Measurements from ENCODE around the gene SOX9.

The SOX9 gene

DNA sequence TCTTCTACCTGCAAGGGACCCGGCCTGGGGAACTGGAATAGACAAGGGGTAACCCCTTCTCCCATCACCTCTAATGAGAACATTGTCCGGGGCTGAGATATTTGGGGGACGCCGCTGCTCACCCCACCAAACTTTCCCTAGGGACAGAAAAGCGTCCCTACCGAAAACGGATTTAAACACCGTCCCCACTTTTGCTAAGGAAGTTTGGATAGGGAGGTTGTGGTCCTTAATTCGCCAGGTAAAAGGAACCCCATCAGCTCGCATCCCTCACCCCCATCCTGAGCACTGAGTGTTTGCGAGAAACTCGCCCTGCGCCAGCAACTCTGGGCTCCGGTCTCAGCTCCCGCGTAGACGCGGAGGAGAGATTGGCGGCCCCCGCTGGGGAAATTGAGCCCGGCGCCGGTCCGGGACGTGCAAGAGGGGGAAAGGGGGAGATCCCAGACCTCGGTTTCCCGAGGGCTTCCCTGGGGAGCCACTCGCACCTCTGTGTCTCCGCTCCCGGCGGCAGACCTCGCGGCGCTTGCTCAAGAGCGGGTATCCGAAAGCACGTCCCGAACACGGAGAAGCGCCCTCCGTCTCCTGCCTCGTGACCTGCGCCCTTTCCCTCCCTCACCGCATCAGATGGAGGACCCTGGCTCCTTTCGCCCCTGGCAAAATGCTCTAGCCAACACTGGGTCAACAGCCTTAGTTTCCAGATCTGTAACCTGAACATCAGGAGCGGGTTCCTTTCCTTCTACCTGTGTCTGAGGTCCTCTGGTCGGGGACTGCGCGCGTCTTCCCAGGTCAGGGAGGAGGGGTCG is 3.1 kb upstream of the SOX9 start:
- no peaks in the 10 kb centered on the region for H3K36me3 ChIP-seq (ENCODE audit: control insufficient read depth in 4 of 4, insufficient read depth in 4 of 4, low read length in 3 of 4)
- H3K9me3 ChIP-seq (ENCODE audit: control extremely low read depth in 1 of 5, control insufficient read depth in 4 of 5, insufficient read depth in 2 of 5, low read depth in 1 of 5, low read length in 4 of 5) = peaks cover 0 to 3% (median 0%) of the 10 kb centered on the region in 5 experiments
- ChIA-PET CTCF (interaction anchor here (0.6 kb wide), 1 partner anchor 646 kb away, joined by 3 read pairs; no protein-coding TSS in a partner anchor), POLR2A (no interaction called here)
- DNase-seq = peak in 1 of 3 donors; percentile 6
- 3% methylated on average over 34 of the region's 51 CpGs for WGBS (ENCODE audit: insufficient coverage)
- H3K4me3 ChIP-seq (ENCODE audit: control insufficient read depth in 1 of 7, extremely low read depth in 1 of 7, insufficient read depth in 4 of 7, low read depth in 2 of 7, low read length in 6 of 7) = no peak overlapping the region
- peaks cover 0 to 39% (median 19%) of the 10 kb centered on the region in 4 experiments for H3K4me1 ChIP-seq (ENCODE audit: control extremely low read depth in 1 of 4, control insufficient read depth in 4 of 4, insufficient read depth in 4 of 4, low read length in 3 of 4)
- peaks cover 9 to 98% (median 50%) of the 10 kb centered on the region in 5 experiments for H3K27me3 ChIP-seq (replicated peaks in 2 of 5; ENCODE audit: control insufficient read depth in 4 of 5, insufficient read depth in 5 of 5, low read length in 4 of 5)
- H3K27ac ChIP-seq (ENCODE audit: insufficient read depth in 1 of 2, low read depth in 1 of 2, low read length in 2 of 2, poor library complexity in 1 of 2, severe bottlenecking in 2 of 2) = no peak overlapping the region

- Histone ChIP-seq H3K36me3 (ENCODE audit: control insufficient read depth in 4 of 4, insufficient read depth in 4 of 4, low read length in 3 of 4) (no peaks in the 10 kb centered on the region), H3K27me3 (replicated peaks in 2 of 5; ENCODE audit: control insufficient read depth in 4 of 5, insufficient read depth in 5 of 5, low read length in 4 of 5) (peaks cover 8 to 100% (median 54%) of the 10 kb centered on the region in 5 experiments), H3K9me3 (ENCODE audit: control extremely low read depth in 1 of 5, control insufficient read depth in 4 of 5, insufficient read depth in 2 of 5, low read depth in 1 of 5, low read length in 4 of 5) (peaks cover 0 to 3% (median 0%) of the 10 kb centered on the region in 5 experiments), H3K4me3 (ENCODE audit: control insufficient read depth in 1 of 7, extremely low read depth in 1 of 7, insufficient read depth in 4 of 7, low read depth in 2 of 7, low read length in 6 of 7) (no peak overlapping the region), H3K27ac (ENCODE audit: insufficient read depth in 1 of 2, low read depth in 1 of 2, low read length in 2 of 2, poor library complexity in 1 of 2, severe bottlenecking in 2 of 2) (no peak overlapping the region), H3K4me1 (ENCODE audit: control extremely low read depth in 1 of 4, control insufficient read depth in 4 of 4, insufficient read depth in 4 of 4, low read length in 3 of 4) (peaks cover 0 to 43% (median 20%) of the 10 kb centered on the region in 4 experiments)
- CTCF ChIA-PET = interaction anchor here (0.7 kb wide), 1 partner anchor 43 kb away, joined by 3 read pairs; no protein-coding TSS in a partner anchor
- POLR2A ChIA-PET = no interaction called here
- peak; percentile 59 to 81 (median 73) for DNase-seq
- WGBS (ENCODE audit: insufficient coverage) = 10% methylated on average over 15 of the region's 24 CpGs
Measured at GRCh38 chr17:72118335-72119076, 2.3 kb upstream of the SOX9 start.

GRCh38 chr17:72119077-72119872 is 1.5 kb upstream of the SOX9 start:
- Histone ChIP-seq H3K36me3 (ENCODE audit: control insufficient read depth in 4 of 4, insufficient read depth in 4 of 4, low read length in 3 of 4) (no peaks in the 10 kb centered on the region), H3K27me3 (replicated peaks in 2 of 5; ENCODE audit: control insufficient read depth in 4 of 5, insufficient read depth in 5 of 5, low read length in 4 of 5) (peaks cover 6 to 100% (median 53%) of the 10 kb centered on the region in 5 experiments), H3K27ac (ENCODE audit: insufficient read depth in 1 of 2, low read depth in 1 of 2, low read length in 2 of 2, poor library complexity in 1 of 2, severe bottlenecking in 2 of 2) (no peak overlapping the region), H3K4me1 (ENCODE audit: control extremely low read depth in 1 of 4, control insufficient read depth in 4 of 4, insufficient read depth in 4 of 4, low read length in 3 of 4) (peaks cover 0 to 43% (median 20%) of the 10 kb centered on the region in 4 experiments), H3K4me3 (ENCODE audit: control insufficient read depth in 1 of 7, extremely low read depth in 1 of 7, insufficient read depth in 4 of 7, low read depth in 2 of 7, low read length in 6 of 7) (no peak overlapping the region), H3K9me3 (ENCODE audit: control extremely low read depth in 1 of 5, control insufficient read depth in 4 of 5, insufficient read depth in 2 of 5, low read depth in 1 of 5, low read length in 4 of 5) (peaks cover 0 to 3% (median 0%) of the 10 kb centered on the region in 5 experiments)
- 9% methylated on average over 15 of the region's 22 CpGs for WGBS (ENCODE audit: insufficient coverage)
- CTCF ChIA-PET = interaction anchor here (0.6 to 0.7 kb wide), 2 partner anchors 42 to 1223 kb away, joined by 3 read pairs; no protein-coding TSS in a partner anchor
- peak in 2 of 3 donors; percentile 3 to 12 for DNase-seq
- POLR2A ChIA-PET = no interaction called here

DNA sequence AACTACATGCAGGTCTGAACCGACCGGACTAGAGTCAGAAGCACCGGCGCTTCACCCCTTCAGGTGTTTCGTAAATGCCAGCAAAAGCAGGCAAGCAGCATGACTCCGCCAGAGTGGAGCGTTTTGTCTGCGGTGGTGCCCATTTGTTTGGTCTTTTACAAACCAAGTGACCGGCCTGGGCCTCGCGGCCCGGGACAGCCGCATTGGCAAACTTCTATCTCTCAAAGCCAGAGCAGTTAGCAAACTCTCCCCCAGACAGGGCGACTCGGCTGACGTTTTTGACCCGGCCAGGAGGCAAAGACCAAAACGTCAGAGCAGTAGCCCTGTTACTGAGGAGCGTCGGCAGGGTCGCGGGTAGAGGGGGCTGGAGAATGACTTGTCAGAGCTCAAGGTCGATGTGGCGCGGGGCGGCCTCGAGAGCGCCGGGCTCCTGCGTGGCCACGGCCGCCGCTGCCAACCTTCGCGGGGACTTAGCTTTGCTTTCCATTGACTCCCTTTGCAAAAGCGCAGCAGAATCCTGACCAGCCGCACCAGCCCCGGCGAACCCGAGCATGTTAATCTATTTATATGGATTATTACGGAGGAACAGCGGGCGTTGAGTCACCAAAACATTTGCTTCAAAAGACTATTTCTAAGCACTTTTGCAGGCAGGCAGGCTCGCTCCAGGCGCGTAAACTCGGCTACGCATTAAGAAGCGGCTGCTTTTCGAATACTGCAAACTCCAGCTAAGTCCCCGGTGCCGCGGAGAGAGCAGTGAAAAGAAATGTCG is 763 bp upstream of the SOX9 start:
- peaks cover 0 to 3% (median 0%) of the 10 kb centered on the region in 5 experiments for H3K9me3 ChIP-seq (ENCODE audit: control extremely low read depth in 1 of 5, control insufficient read depth in 4 of 5, insufficient read depth in 2 of 5, low read depth in 1 of 5, low read length in 4 of 5)
- WGBS (ENCODE audit: insufficient coverage) = 3% methylated on average over 37 of the region's 54 CpGs
- H3K27me3 ChIP-seq (replicated peaks in 2 of 5; ENCODE audit: control insufficient read depth in 4 of 5, insufficient read depth in 5 of 5, low read length in 4 of 5) = peaks cover 2 to 100% (median 54%) of the 10 kb centered on the region in 5 experiments
- no peak overlapping the region for H3K27ac ChIP-seq (ENCODE audit: insufficient read depth in 1 of 2, low read depth in 1 of 2, low read length in 2 of 2, poor library complexity in 1 of 2, severe bottlenecking in 2 of 2)
- H3K4me1 ChIP-seq (ENCODE audit: control extremely low read depth in 1 of 4, control insufficient read depth in 4 of 4, insufficient read depth in 4 of 4, low read length in 3 of 4) = peaks cover 0 to 43% (median 20%) of the 10 kb centered on the region in 4 experiments
- CTCF ChIA-PET = no interaction called here
- peak in 2 of 3 donors; percentile 29 to 31 for DNase-seq
- no peaks in the 10 kb centered on the region for H3K36me3 ChIP-seq (ENCODE audit: control insufficient read depth in 4 of 4, insufficient read depth in 4 of 4, low read length in 3 of 4)
- H3K4me3 ChIP-seq (ENCODE audit: control insufficient read depth in 1 of 7, extremely low read depth in 1 of 7, insufficient read depth in 4 of 7, low read depth in 2 of 7, low read length in 6 of 7) = peak overlapping the region in 2 of 7 experiments; percentile 10 to 28
- POLR2A ChIA-PET = no interaction called here

DNA sequence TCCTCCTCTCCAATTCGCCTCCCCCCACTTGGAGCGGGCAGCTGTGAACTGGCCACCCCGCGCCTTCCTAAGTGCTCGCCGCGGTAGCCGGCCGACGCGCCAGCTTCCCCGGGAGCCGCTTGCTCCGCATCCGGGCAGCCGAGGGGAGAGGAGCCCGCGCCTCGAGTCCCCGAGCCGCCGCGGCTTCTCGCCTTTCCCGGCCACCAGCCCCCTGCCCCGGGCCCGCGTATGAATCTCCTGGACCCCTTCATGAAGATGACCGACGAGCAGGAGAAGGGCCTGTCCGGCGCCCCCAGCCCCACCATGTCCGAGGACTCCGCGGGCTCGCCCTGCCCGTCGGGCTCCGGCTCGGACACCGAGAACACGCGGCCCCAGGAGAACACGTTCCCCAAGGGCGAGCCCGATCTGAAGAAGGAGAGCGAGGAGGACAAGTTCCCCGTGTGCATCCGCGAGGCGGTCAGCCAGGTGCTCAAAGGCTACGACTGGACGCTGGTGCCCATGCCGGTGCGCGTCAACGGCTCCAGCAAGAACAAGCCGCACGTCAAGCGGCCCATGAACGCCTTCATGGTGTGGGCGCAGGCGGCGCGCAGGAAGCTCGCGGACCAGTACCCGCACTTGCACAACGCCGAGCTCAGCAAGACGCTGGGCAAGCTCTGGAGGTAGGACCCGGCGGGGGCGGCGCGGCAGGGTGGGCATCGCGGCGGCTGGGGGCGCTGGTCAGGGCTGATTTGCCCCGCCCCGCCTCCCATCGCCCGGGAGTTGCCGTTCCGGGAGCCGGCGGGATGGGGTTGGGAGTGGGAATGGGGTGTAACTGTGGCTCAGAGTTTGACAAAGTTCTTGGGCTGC is 567 bp downstream of the SOX9 start:
- Histone ChIP-seq H3K4me3 (ENCODE audit: control insufficient read depth in 1 of 7, extremely low read depth in 1 of 7, insufficient read depth in 4 of 7, low read depth in 2 of 7, low read length in 6 of 7) (peak overlapping the region in 4 of 7 experiments; percentile 0 to 48 (median 36)), H3K4me1 (ENCODE audit: control extremely low read depth in 1 of 4, control insufficient read depth in 4 of 4, insufficient read depth in 4 of 4, low read length in 3 of 4) (peaks cover 0 to 37% (median 18%) of the 10 kb centered on the region in 4 experiments), H3K27ac (ENCODE audit: insufficient read depth in 1 of 2, low read depth in 1 of 2, low read length in 2 of 2, poor library complexity in 1 of 2, severe bottlenecking in 2 of 2) (no peak overlapping the region), H3K36me3 (ENCODE audit: control insufficient read depth in 4 of 4, insufficient read depth in 4 of 4, low read length in 3 of 4) (no peaks in the 10 kb centered on the region), H3K9me3 (ENCODE audit: control extremely low read depth in 1 of 5, control insufficient read depth in 4 of 5, insufficient read depth in 2 of 5, low read depth in 1 of 5, low read length in 4 of 5) (peaks cover 0 to 3% (median 0%) of the 10 kb centered on the region in 5 experiments), H3K27me3 (replicated peaks in 2 of 5; ENCODE audit: control insufficient read depth in 4 of 5, insufficient read depth in 5 of 5, low read length in 4 of 5) (peaks cover 5 to 99% (median 52%) of the 10 kb centered on the region in 5 experiments)
- peak in 2 of 3 donors; percentile 28 to 39 for DNase-seq
- CTCF ChIA-PET = no interaction called here
- POLR2A ChIA-PET = no interaction called here
- WGBS (ENCODE audit: insufficient coverage) = under 1% methylated on average over 83 of the region's 88 CpGs
